GM12892 (cell line): ENCODE measurements around the gene MYO3A.

Experiments used
- POLR2AphosphoS5 ChIP-seq: IDR thresholded peaks from 2 replicates; pipeline ENCODE4 v1.6.1; 2011; ENCODE audit warnings: low read depth, low read length, control low read depth
- TAF1 ChIP-seq: IDR thresholded peaks from 2 replicates; pipeline ENCODE4 v1.6.1; 2011; ENCODE audit warnings: low read depth, mild to moderate bottlenecking, control low read depth, low read length, borderline replicate concordance

GRCh38 chr10:26215396-26215934 lies 281.4 kb downstream of the MYO3A start:
- no peak for TF ChIP-seq TAF1
- TF ChIP-seq POLR2AphosphoS5, result no peak
